Mucosa of descending colon (tissue), 3 donors: ENCODE measurements around the gene CAMK2D. TPM values are rescaled to one million over a fixed set of nuclear protein-coding genes. Genes with fewer than 3 reads are reported as not detected.

ENCODE experiments used
- ATAC-seq: fragments of 200-7000 bp; cut with Tn5 transposase; one replicate; pipeline ENCODE4 v1.9.1; 2020; ENCODE audit warnings: mild to moderate bottlenecking, moderate library complexity
- DNase-seq, 3 donors: peaks; one replicate each; pipeline ENCODE4 v3.0.0-alpha.2; 2020
- H3K36me3 ChIP-seq: fragments of 200-600 bp; one replicate; pipeline ENCODE4 v1.8.0; 2021; ENCODE audit warnings: low read depth, mild to moderate bottlenecking
- H3K4me1 ChIP-seq: fragments of 200-600 bp; one replicate; pipeline ENCODE4 v1.8.0; 2021; ENCODE audit warnings: low read depth, mild to moderate bottlenecking
- H3K4me3 ChIP-seq: fragments of 200-600 bp; one replicate; pipeline ENCODE4 v1.8.0; 2021; ENCODE audit warnings: mild to moderate bottlenecking
- H3K9me3 ChIP-seq: fragments of 200-600 bp; one replicate; pipeline ENCODE4 v1.8.0; 2021; ENCODE audit warnings: mild to moderate bottlenecking
- intact Hi-C, 2 donors: fragments of 100-400 bp; cut with DNase I in 1 of 2; cut with micrococcal nuclease in 1 of 2; formaldehyde crosslinking; loops; one replicate each; pipeline versions ENCODE4 v1.11.0 to v1.11.1; 2022; cut with DNase I, micrococcal nuclease
- total RNA-seq, 3 donors: library from RNA; stranded (reverse); fragmentation: NEBNext Ultra II Directional in 2 of 3; extraction: Animal tissue kit (Norgen Biotek cat#: 25700) in 2 of 3; gene quantifications; one replicate each; pipeline versions ENCODE4 v1.2.1 to v1.2.4, GENCODE V29; 2021 to 2023
- TF ChIP-seq, protein P1 (sequence below): fragments of 200-600 bp; IDR thresholded peaks from one replicate; pipeline ENCODE4 v1.8.0; 2022; ENCODE audit warnings: antibody characterized with exemption, mild to moderate bottlenecking
- donor health status: DM: no; HTN: no; CAD: no; lungs with moderate emphysema.
- donor health status: DM: no; HTN: no; CAD: no.
- donor health status: DM: no; HTN: yes; CAD: no.

CAMK2D gene
- total RNA-seq, 3 donors from 2014 or later, result 59.8 to 83.0 (median 77.3) TPM

DNA sequence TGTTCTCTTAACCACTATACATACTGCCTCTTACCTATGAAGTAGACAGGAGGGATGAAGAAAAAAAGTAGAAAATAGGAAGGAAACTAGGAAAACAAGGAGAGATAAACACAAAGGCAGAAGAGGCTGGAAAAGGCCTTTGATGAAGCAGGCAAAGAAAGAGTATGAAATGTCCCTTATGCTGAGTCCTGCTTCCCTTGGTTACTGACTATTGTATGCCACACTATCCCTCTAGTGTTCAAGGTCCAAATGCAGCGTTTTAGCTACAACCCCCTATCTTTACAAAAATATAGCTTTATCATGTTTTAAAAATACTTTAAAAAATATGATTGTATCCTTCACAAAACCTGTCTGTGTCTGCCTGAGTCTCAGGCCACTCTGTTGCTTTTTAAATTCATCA is 233.1 kb downstream of the CAMK2D start:
- no peak for DNase-seq
- H3K4me1 ChIP-seq, result no peaks in the 10 kb centered on the region
- TF ChIP-seq, protein P1, sequence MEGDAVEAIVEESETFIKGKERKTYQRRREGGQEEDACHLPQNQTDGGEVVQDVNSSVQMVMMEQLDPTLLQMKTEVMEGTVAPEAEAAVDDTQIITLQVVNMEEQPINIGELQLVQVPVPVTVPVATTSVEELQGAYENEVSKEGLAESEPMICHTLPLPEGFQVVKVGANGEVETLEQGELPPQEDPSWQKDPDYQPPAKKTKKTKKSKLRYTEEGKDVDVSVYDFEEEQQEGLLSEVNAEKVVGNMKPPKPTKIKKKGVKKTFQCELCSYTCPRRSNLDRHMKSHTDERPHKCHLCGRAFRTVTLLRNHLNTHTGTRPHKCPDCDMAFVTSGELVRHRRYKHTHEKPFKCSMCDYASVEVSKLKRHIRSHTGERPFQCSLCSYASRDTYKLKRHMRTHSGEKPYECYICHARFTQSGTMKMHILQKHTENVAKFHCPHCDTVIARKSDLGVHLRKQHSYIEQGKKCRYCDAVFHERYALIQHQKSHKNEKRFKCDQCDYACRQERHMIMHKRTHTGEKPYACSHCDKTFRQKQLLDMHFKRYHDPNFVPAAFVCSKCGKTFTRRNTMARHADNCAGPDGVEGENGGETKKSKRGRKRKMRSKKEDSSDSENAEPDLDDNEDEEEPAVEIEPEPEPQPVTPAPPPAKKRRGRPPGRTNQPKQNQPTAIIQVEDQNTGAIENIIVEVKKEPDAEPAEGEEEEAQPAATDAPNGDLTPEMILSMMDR, result no peak
- no peaks in the 10 kb centered on the region for H3K36me3 ChIP-seq
- ATAC-seq, result no peak
- H3K9me3 ChIP-seq, result no peaks in the 10 kb centered on the region
- intact Hi-C loops, result no loop called here
- H3K4me3 ChIP-seq, result no peak overlapping the region

DNA sequence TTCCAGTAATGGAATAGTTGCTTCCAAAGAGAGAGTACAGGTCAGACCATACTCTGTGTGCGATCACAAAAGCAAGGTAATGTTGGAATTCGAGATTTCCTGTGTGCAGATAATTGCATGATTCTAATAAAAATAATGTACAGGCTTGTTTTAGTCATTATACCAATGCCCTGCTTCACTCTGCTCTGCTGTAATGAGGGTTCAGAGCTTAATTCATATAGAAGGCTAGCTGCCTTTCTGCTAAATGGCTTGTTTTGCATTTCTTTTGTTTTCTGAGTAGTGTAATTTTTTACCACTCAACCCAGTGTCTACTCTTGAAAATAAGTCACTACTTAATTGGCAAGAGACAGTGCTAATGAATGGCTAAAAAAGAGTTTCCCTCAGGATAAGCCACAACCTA is 236.0 kb downstream of the CAMK2D start:
- Histone ChIP-seq H3K9me3 (no peaks in the 10 kb centered on the region), H3K36me3 (no peaks in the 10 kb centered on the region), H3K4me1 (no peaks in the 10 kb centered on the region), H3K4me3 (no peak overlapping the region)
- ATAC-seq (no peak), DNase-seq (no peak)
- intact Hi-C loops, result no loop called here
- TF ChIP-seq, protein P1, result no peak

DNA sequence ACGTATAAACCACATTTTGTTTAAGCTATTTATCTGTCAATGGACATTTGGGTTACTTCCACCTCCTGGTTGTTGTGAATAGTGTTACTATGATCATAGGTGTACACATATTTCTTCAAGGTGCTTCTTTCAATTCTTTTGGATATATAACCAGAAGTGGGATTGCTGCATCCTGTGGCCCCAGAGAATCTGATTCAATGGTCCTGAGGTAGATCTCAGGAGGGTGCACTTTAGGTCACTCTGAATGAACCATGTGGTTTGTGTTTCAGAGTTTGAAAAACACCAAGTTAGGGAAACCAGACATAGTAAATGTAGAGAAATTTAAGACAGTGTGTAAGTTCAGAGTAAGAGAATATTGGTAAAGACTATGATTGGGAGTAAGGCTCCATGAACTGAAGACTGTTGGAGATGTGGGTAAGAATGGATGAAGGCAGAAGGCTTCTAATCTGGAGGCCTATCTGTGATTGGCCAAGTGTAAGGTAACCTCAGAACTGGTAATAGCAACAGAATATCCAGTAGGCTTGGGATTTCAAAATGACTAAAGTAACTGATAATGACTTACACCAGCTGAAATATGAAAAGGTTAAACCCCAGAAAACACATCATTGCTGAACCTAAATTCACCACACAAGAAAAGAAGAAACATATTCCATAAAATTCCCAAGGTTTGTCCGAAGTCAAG is 236.9 kb downstream of the CAMK2D start:
- intact Hi-C loops, result no loop called here
- ATAC-seq (no peak), DNase-seq (no peak)
- H3K9me3 ChIP-seq, result no peaks in the 10 kb centered on the region
- H3K36me3 ChIP-seq, result no peaks in the 10 kb centered on the region
- H3K4me3 ChIP-seq, result no peak overlapping the region
- TF ChIP-seq, protein P1, result no peak
- no peaks in the 10 kb centered on the region for H3K4me1 ChIP-seq

DNA sequence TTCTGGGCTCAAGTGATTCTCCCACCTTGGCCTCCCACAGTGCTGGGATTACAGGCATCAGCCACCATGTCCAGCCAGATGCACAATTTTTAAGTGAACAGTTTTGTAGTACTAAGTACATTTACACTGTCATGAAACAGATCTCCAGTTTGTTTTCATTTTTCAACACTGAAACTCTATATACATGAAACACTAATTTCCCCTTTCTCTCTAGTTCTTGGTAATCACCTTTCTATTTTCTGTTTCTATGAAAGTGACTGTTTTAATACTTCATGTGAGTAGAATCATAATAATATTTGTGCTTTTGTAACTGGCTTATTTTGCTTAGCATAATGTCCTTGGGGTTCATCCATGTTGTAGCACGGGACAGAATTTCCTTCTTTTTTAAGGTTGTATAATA is 237.4 kb downstream of the CAMK2D start:
- no peaks in the 10 kb centered on the region for H3K36me3 ChIP-seq
- ATAC-seq, result no peak
- TF ChIP-seq, protein P1, result no peak

DNA sequence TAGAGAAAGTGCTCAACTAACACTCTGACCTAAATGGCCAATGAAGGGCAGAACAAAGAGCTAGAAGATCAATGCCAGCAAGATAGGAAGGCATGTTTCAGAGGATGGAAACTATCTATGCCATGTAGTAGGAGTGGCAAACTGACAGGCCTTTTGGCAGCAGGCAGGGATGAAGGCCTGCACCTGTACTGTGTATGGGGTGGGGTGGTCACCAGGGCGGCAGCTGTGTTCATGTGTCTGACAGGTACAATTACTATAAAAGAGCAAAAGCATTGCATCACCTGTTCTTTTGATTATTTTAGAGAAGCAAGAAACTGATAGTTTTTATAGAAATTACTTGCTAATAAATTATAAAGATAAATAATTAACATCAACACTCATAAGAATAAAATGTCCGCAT is 239.1 kb downstream of the CAMK2D start:
- no peak overlapping the region for H3K4me3 ChIP-seq
- intact Hi-C loops, result no loop called here
- no peaks in the 10 kb centered on the region for H3K36me3 ChIP-seq
- TF ChIP-seq, protein P1, result no peak
- H3K9me3 ChIP-seq, result no peaks in the 10 kb centered on the region
- ATAC-seq, result no peak
- no peak for DNase-seq
- no peaks in the 10 kb centered on the region for H3K4me1 ChIP-seq

More for the DNA sequence above, 237.4 kb downstream of the CAMK2D start:
- H3K4me3 ChIP-seq, result no peak overlapping the region
- H3K9me3 ChIP-seq, result no peaks in the 10 kb centered on the region
- H3K4me1 ChIP-seq, result no peaks in the 10 kb centered on the region
- no peak for DNase-seq
- intact Hi-C loops, result no loop called here

DNA sequence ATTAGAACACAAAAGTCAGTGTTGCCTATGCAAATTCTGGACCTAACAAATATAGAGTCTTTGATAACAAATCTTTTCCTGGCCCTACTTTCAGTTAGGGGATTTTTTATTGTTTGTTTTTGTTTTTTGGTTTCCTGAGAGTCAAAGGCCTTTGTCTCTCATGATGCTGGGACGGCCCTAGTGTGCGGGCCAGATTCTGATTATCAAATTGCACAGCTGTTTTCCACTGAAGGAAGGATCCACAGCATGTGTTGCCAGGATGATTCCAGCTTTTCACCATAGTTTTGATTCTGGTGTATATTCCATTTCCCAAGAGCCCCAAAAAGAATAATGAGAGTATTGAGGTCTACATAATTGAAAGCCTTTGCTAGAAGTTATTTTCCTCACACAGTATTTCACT is 248.2 kb downstream of the CAMK2D start:
- no peak overlapping the region for H3K4me3 ChIP-seq
- no peaks in the 10 kb centered on the region for H3K4me1 ChIP-seq
- H3K9me3 ChIP-seq, result no peaks in the 10 kb centered on the region
- no peaks in the 10 kb centered on the region for H3K36me3 ChIP-seq
- TF ChIP-seq, protein P1, result no peak
- no peak for ATAC-seq
- DNase-seq, result no peak
- intact Hi-C loops, result no loop called here
